ENCODE measurements around the gene SRSF12.
A peak's percentile ranks its signal among the peaks of the same experiment; 100 is the strongest.

The SRSF12 gene

DNA sequence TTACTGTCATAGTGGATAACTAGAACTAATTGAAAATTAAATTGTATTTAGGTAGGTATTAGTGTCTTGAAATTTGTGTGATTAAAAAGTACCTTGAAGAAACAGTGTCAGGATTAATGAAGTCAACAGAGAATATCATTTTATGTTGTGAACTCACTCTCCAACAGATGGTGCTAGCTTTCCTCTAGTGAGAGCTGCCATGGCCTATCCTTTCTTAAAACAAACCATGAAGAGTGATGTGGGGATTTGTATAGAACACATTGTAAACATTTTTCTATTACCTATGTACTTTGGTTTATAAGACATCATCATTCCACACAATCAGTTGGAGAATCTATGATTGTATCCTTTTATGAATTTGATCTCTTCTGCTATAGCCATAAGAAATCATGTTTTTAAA lies 4.8 kb upstream of the SRSF12 start:
- in situ Hi-C loops (cut with MboI; ENCODE audit: low sequenced_read_pairs, unreplicated experiment): no loop called here
- DNase-seq (ENCODE audit: low spot score): peak; percentile 62
- TF ChIP-seq, protein P1, sequence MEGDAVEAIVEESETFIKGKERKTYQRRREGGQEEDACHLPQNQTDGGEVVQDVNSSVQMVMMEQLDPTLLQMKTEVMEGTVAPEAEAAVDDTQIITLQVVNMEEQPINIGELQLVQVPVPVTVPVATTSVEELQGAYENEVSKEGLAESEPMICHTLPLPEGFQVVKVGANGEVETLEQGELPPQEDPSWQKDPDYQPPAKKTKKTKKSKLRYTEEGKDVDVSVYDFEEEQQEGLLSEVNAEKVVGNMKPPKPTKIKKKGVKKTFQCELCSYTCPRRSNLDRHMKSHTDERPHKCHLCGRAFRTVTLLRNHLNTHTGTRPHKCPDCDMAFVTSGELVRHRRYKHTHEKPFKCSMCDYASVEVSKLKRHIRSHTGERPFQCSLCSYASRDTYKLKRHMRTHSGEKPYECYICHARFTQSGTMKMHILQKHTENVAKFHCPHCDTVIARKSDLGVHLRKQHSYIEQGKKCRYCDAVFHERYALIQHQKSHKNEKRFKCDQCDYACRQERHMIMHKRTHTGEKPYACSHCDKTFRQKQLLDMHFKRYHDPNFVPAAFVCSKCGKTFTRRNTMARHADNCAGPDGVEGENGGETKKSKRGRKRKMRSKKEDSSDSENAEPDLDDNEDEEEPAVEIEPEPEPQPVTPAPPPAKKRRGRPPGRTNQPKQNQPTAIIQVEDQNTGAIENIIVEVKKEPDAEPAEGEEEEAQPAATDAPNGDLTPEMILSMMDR (IDR thresholded peaks at IDR 0.05; ENCODE audit: borderline replicate concordance, control extremely low read depth, extremely low read depth, insufficient read depth, missing control alignments): peak; percentile 32

DNA sequence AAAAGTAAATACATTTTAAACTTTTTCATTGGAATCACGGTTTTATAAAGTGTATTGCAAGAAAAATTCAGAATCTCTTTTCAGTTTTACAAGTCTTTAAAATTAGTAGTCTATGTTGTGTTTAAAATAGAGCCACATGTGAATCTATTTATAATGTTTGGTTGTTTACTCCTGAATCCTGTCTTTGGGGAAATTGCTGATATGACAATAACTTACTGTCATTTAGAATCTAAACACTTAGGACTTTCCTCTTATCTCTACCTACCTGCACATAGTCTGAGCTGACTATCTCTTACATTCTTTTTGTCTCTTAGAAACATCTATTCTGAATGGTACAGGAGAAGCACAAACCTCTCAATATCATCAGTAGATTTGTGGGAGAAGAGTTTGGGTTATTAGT lies 4.1 kb upstream of the SRSF12 start:
- TF ChIP-seq, protein P1 (IDR thresholded peaks at IDR 0.05; ENCODE audit: borderline replicate concordance, control extremely low read depth, extremely low read depth, insufficient read depth, missing control alignments): no peak
- DNase-seq (ENCODE audit: low spot score): no peak
- in situ Hi-C loops (cut with MboI; ENCODE audit: low sequenced_read_pairs, unreplicated experiment): no loop called here

DNA sequence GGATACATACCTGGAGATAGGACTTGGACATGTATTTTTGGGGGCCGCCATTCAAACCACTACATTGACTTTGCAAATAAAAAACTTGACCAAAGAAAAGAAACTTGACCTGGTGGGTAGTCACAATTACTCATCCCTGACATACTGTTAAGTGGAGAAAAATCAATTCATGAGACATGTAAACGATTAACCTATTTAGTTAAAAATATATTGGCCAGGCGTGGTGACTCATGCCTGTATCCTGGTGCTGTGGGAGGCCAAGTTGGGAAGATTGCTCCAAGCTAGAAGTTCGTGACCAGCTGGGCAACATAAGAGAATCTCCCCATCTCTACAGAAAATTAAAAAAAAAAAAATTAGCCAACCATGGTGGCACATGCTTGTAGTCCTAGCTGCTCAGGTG lies 2.5 kb upstream of the SRSF12 start:
- TF ChIP-seq, protein P1 (IDR thresholded peaks at IDR 0.05; ENCODE audit: borderline replicate concordance, control extremely low read depth, extremely low read depth, insufficient read depth, missing control alignments): no peak
- no peak for DNase-seq (ENCODE audit: low spot score)
- in situ Hi-C loops (cut with MboI; ENCODE audit: low sequenced_read_pairs, unreplicated experiment): no loop called here

DNA sequence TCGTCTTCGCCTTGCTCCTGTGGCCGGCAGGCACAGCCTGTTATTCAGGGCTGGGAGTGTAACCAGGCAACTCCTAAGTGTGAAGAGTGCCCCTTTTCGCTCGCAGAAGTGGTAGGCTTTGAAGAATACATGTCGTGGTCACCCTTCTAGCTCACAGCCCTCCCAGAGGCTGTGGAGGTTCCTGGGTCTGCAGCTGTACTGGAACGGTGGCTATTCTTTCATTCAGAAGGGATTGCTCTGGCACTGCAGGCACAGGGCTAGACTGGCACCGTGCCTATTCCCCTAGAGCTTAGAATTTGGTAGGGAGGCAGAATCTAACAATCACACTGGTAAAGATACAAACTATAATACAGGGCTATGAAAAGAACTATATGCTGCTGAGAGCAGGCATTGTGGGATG lies 1.1 kb upstream of the SRSF12 start:
- DNase-seq (ENCODE audit: low spot score): no peak

DNA sequence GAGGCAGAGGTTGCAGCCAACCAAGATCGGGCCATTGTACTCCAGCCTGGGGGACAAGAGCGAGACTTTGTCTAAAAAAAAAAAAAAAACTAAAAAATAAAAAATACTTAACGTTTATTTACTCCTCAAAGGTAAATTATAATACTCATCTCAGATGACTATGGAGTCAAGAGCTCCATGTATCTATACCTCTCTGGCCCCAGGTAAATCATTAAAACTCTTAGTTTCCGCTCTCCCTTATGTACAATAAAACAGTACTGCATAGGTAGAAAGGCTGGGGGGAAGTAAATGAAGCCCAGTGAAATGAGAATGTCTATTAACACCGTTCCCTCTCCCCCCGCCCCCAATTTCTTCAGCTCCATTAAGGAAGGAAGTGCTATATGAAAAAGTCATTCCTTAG lies 1.2 kb downstream of the SRSF12 start:
- TF ChIP-seq, protein P1 (IDR thresholded peaks at IDR 0.05; ENCODE audit: borderline replicate concordance, control extremely low read depth, extremely low read depth, insufficient read depth, missing control alignments): no peak
- no peak for DNase-seq (ENCODE audit: low spot score)
- in situ Hi-C loops (cut with MboI; ENCODE audit: low sequenced_read_pairs, unreplicated experiment): no loop called here

More for the DNA sequence above, 1.1 kb upstream of the SRSF12 start:
- in situ Hi-C loops (cut with MboI; ENCODE audit: low sequenced_read_pairs, unreplicated experiment): no loop called here
- TF ChIP-seq, protein P1 (IDR thresholded peaks at IDR 0.05; ENCODE audit: borderline replicate concordance, control extremely low read depth, extremely low read depth, insufficient read depth, missing control alignments): no peak

DNA sequence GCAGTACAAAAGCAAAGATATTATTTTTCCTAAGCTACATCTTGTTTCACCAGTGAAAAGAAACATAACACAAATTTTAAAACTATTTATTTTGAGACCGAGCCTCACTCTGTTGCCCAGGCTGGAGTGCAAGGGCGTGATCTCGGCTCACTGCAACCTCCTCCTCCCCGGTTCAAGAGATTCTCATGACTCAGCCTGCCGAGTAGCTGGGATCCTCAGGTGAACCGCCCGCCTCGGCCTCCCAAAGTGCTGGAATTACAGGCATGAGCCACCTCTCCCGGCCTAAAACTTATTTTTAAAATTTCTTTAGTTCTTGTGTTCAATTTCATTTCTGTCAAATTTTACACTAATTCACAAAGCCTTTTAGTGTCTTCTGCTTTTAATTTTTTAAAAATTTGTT lies 5.9 kb downstream of the SRSF12 start:
- in situ Hi-C loops (cut with MboI; ENCODE audit: low sequenced_read_pairs, unreplicated experiment): no loop called here
- DNase-seq (ENCODE audit: low spot score): no peak
- TF ChIP-seq, protein P1 (IDR thresholded peaks at IDR 0.05; ENCODE audit: borderline replicate concordance, control extremely low read depth, extremely low read depth, insufficient read depth, missing control alignments): no peak

DNA sequence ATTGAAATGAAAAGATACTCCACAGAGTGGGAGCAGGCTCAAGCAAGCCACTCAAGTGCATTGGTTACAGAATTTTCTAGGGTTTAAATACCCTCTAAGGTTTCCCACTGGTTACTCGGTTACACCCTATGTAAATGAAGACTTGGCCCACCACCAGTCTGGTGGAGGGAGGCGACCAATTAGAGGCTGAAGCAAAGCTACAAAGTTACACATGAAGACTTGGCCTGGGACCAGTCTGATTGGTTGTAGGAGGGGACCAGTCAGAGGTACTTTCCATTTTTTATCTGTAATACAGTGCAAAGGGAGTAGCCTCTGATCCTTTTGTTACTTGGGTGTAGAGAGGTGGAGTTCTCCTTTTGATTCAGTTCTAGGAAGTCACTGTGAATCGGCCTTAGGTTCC lies 7.6 kb downstream of the SRSF12 start:
- TF ChIP-seq, protein P1 (IDR thresholded peaks at IDR 0.05; ENCODE audit: borderline replicate concordance, control extremely low read depth, extremely low read depth, insufficient read depth, missing control alignments): no peak
- DNase-seq (ENCODE audit: low spot score): no peak
- in situ Hi-C loops (cut with MboI; ENCODE audit: low sequenced_read_pairs, unreplicated experiment): no loop called here
